Activated naive CD4-positive, alpha-beta T cell treated with anti-CD3 and anti-CD28 coated beads, Interleukin-2, amount 50 U/mL, for 24 hours (primary cell): ENCODE measurements around the gene PRR15.

ENCODE experiments used
- H3K27ac Mint-ChIP-seq: one replicate; pipeline ENCODE4 v1.8.0; 2021; ENCODE audit warnings: mild to moderate bottlenecking, mixed read lengths
- H3K27me3 Mint-ChIP-seq: one replicate; pipeline ENCODE4 v1.8.0; 2021; ENCODE audit warnings: mixed read lengths
- H3K36me3 Mint-ChIP-seq: one replicate; pipeline ENCODE4 v1.8.0; 2021; ENCODE audit warnings: mixed read lengths
- H3K4me1 Mint-ChIP-seq: one replicate; pipeline ENCODE4 v1.8.0; 2021; ENCODE audit warnings: mixed read lengths
- H3K4me3 Mint-ChIP-seq: one replicate; pipeline ENCODE4 v1.8.0; 2021; ENCODE audit warnings: mild to moderate bottlenecking, mixed read lengths
- H3K9me3 Mint-ChIP-seq: one replicate; pipeline ENCODE4 v1.8.0; 2021; ENCODE audit warnings: mixed read lengths

Gene PRR15

GRCh38 chr7:29564496-29565223 is 1.0 kb downstream of the PRR15 start:
- Mint-ChIP-seq H3K9me3 (no peaks in the 10 kb centered on the region), H3K4me1 (peaks cover 10% of the 10 kb centered on the region), H3K36me3 (peaks cover 2% of the 10 kb centered on the region), H3K4me3 (peak overlapping the region; percentile 41), H3K27ac (no peak overlapping the region), H3K27me3 (peaks cover 49% of the 10 kb centered on the region)

GRCh38 chr7:29565224-29565630 is 1.6 kb downstream of the PRR15 start:
- Mint-ChIP-seq H3K36me3 (peaks cover 2% of the 10 kb centered on the region), H3K27me3 (peaks cover 47% of the 10 kb centered on the region), H3K4me1 (peaks cover 10% of the 10 kb centered on the region), H3K4me3 (no peak overlapping the region), H3K9me3 (no peaks in the 10 kb centered on the region), H3K27ac (no peak overlapping the region)

GRCh38 chr7:29565634-29565981 is 2.0 kb downstream of the PRR15 start:
- Mint-ChIP-seq H3K27ac (no peak overlapping the region), H3K9me3 (no peaks in the 10 kb centered on the region), H3K4me1 (peaks cover 10% of the 10 kb centered on the region), H3K4me3 (no peak overlapping the region), H3K36me3 (peaks cover 2% of the 10 kb centered on the region), H3K27me3 (peaks cover 47% of the 10 kb centered on the region)

DNA sequence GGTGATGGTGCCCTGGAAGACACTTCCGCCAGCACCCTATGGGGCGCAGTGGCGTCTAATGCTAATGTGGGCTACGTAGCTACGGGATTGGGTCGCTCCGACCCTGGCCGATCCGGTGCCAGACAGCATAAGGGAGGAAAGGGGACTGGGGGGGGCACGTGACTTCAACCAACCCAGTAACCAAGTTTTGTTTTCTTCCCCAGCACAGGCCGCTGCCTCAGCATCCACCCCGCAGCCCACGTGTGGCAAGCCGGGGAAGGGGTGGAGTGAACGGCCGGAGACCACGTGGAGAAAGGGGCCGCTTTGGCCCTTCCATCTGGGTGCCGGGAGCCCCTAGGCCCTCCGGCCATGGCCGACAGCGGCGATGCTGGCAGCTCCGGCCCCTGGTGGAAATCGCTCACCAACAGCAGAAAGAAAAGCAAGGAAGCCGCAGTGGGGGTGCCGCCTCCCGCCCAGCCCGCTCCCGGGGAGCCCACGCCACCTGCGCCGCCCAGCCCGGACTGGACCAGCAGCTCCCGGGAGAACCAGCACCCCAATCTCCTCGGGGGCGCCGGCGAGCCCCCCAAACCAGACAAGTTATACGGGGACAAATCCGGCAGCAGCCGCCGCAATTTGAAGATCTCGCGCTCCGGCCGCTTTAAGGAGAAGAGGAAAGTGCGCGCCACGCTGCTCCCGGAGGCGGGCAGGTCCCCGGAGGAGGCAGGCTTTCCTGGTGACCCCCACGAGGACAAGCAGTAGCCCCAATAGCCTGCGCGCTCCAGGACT is 2.5 kb downstream of the PRR15 start:
- no peaks in the 10 kb centered on the region for H3K9me3 Mint-ChIP-seq
- peaks cover 48% of the 10 kb centered on the region for H3K27me3 Mint-ChIP-seq
- H3K27ac Mint-ChIP-seq: no peak overlapping the region
- no peak overlapping the region for H3K4me3 Mint-ChIP-seq
- H3K4me1 Mint-ChIP-seq: peaks cover 10% of the 10 kb centered on the region
- peaks cover 2% of the 10 kb centered on the region for H3K36me3 Mint-ChIP-seq

DNA sequence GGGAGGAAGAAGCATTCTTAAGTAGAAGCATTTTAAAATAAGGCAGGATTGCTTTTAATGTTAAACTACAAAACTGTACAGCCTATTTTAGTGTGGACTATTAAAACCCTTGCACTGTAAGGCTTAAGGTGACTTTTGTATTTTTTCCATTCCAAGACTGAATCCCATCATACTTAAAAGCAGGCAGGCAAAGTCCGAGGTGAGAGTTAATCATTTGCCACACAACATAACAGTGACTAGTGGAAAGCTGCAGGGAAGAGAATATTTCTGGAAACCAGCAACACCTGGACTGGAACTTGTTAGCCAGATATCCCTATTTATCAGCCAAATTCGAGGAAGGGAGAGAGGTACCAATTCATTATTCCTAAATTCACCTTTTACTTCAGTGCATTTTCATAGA is 3.5 kb downstream of the PRR15 start:
- peaks cover 10% of the 10 kb centered on the region for H3K4me1 Mint-ChIP-seq
- peaks cover 2% of the 10 kb centered on the region for H3K36me3 Mint-ChIP-seq
- no peaks in the 10 kb centered on the region for H3K9me3 Mint-ChIP-seq
- H3K27ac Mint-ChIP-seq: no peak overlapping the region
- peaks cover 42% of the 10 kb centered on the region for H3K27me3 Mint-ChIP-seq
- no peak overlapping the region for H3K4me3 Mint-ChIP-seq

DNA sequence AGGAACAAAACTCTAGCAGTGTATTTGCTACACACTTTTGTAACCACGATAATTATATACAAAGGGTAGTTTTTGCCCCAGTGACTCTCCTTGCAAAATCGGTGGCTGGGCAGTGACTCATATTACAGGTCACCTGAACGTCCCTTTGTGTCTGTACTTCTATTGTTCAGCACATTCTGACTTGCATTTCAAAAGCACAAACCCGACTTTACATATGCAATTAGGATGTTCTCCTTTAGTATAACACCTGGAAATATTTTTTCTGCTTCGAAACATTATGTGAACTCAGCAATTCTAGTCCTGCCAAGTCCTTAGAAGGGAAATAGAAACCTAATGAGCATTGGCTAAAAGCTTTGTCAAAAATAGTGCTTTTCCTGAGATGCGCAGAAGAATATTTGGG is 6.0 kb downstream of the PRR15 start:
- H3K4me1 Mint-ChIP-seq: peaks cover 6% of the 10 kb centered on the region
- H3K27ac Mint-ChIP-seq: no peak overlapping the region
- peaks cover 43% of the 10 kb centered on the region for H3K27me3 Mint-ChIP-seq
- no peaks in the 10 kb centered on the region for H3K36me3 Mint-ChIP-seq
- no peaks in the 10 kb centered on the region for H3K9me3 Mint-ChIP-seq
- H3K4me3 Mint-ChIP-seq: no peak overlapping the region

DNA sequence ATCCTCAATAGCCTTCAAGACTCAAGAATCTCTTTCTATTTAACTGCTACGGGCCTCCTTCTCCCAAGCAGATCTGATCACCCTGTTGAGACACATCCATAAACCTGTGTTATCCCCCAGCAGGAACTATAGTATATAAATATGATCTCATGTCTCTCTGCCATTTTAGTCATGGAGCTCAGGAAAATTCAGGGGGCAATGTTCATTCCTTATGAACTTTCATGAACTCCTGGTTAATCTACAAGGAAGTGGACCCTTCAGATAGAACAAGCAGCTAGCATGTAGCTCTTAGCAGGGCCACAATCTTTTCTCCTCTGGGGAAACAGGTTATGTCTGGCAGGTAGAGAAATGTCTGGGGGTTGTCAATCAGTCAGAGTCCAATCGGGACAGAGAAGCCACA is 8.9 kb downstream of the PRR15 start:
- Mint-ChIP-seq H3K27me3 (peaks cover 25% of the 10 kb centered on the region), H3K4me3 (no peak overlapping the region), H3K27ac (no peak overlapping the region), H3K36me3 (no peaks in the 10 kb centered on the region), H3K9me3 (no peaks in the 10 kb centered on the region), H3K4me1 (no peaks in the 10 kb centered on the region)

DNA sequence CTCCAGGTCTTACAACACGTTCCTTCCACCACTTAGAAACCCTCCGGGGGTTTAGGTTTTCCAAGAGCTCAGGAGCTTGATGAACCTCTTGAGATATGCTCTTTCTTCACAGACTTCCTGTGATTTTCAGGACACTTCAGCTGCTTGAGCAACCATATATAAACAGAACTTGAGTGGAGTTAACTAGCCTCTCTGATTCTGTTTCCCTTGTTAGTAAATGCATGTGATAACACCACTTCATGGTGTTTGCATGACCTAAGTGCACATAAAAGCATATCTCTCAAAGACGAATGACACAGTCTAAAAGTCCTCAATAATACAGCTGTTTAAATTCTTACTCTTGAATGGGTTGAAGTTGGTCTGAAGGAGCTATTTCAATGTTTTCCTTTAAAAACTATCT is 9.9 kb downstream of the PRR15 start:
- H3K4me1 Mint-ChIP-seq: no peaks in the 10 kb centered on the region
- H3K27me3 Mint-ChIP-seq: peaks cover 21% of the 10 kb centered on the region
- H3K4me3 Mint-ChIP-seq: no peak overlapping the region
- H3K36me3 Mint-ChIP-seq: no peaks in the 10 kb centered on the region
- no peak overlapping the region for H3K27ac Mint-ChIP-seq
- peaks cover 5% of the 10 kb centered on the region for H3K9me3 Mint-ChIP-seq

GRCh38 chr7:29574659-29575058 is 11.0 kb downstream of the PRR15 start:
- Mint-ChIP-seq H3K4me1 (no peaks in the 10 kb centered on the region), H3K4me3 (no peak overlapping the region), H3K9me3 (peaks cover 5% of the 10 kb centered on the region), H3K36me3 (no peaks in the 10 kb centered on the region), H3K27ac (no peak overlapping the region), H3K27me3 (peaks cover 18% of the 10 kb centered on the region)

- no peak overlapping the region for H3K27ac Mint-ChIP-seq
- H3K4me1 Mint-ChIP-seq: peaks cover 7% of the 10 kb centered on the region
- H3K9me3 Mint-ChIP-seq: peaks cover 8% of the 10 kb centered on the region
- no peak overlapping the region for H3K4me3 Mint-ChIP-seq
- no peaks in the 10 kb centered on the region for H3K36me3 Mint-ChIP-seq
- H3K27me3 Mint-ChIP-seq: peaks cover 2% of the 10 kb centered on the region
Measured at GRCh38 chr7:29587195-29587808, 23.7 kb downstream of the PRR15 start.

GRCh38 chr7:29588212-29588611 is 24.6 kb downstream of the PRR15 start:
- peaks cover 7% of the 10 kb centered on the region for H3K4me1 Mint-ChIP-seq
- H3K27ac Mint-ChIP-seq: no peak overlapping the region
- H3K4me3 Mint-ChIP-seq: no peak overlapping the region
- peaks cover 8% of the 10 kb centered on the region for H3K9me3 Mint-ChIP-seq
- H3K36me3 Mint-ChIP-seq: no peaks in the 10 kb centered on the region
- H3K27me3 Mint-ChIP-seq: peaks cover 2% of the 10 kb centered on the region

- Mint-ChIP-seq H3K27me3 (peaks cover 2% of the 10 kb centered on the region), H3K36me3 (no peaks in the 10 kb centered on the region), H3K4me1 (peaks cover 7% of the 10 kb centered on the region), H3K4me3 (no peak overlapping the region), H3K9me3 (peaks cover 8% of the 10 kb centered on the region), H3K27ac (no peak overlapping the region)
Measured at GRCh38 chr7:29588900-29589696, 25.5 kb downstream of the PRR15 start.

GRCh38 chr7:29592866-29593265 is 29.2 kb downstream of the PRR15 start:
- Mint-ChIP-seq H3K27me3 (peaks cover 4% of the 10 kb centered on the region), H3K4me3 (no peak overlapping the region), H3K36me3 (no peaks in the 10 kb centered on the region), H3K27ac (no peak overlapping the region), H3K4me1 (peaks cover 7% of the 10 kb centered on the region), H3K9me3 (peaks cover 8% of the 10 kb centered on the region)

DNA sequence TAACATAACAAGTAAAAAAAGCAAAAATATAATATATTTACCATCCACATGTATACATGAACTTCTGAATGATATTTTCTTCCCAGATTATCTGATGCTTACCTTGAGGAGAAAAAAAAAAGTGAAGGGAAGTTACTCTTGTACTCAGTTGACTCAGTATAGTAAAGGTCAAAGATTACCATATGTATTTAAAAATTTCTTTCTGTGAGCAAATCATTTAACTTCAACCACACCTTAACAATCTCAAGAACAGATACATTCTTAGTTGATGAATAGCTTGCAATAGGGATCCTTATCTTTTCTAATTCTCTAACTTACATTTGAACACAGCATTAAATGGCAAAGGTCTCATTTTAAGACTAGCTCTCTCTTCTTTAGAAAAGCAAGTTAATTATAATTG is 29.8 kb downstream of the PRR15 start:
- Mint-ChIP-seq H3K4me3 (no peak overlapping the region), H3K9me3 (peaks cover 8% of the 10 kb centered on the region), H3K4me1 (peaks cover 5% of the 10 kb centered on the region), H3K27ac (no peak overlapping the region), H3K36me3 (no peaks in the 10 kb centered on the region), H3K27me3 (peaks cover 4% of the 10 kb centered on the region)

GRCh38 chr7:29596593-29597178 is 33.1 kb downstream of the PRR15 start:
- Mint-ChIP-seq H3K9me3 (no peaks in the 10 kb centered on the region), H3K4me1 (no peaks in the 10 kb centered on the region), H3K27me3 (peaks cover 2% of the 10 kb centered on the region), H3K27ac (no peak overlapping the region), H3K36me3 (no peaks in the 10 kb centered on the region), H3K4me3 (no peak overlapping the region)
